GM12878 (cell line): Measurements from ENCODE around the gene ACKR2. TPM values are rescaled to one million over a fixed set of nuclear protein-coding genes. Genes with fewer than 3 reads are reported as not detected.

ENCODE experiments used
- ATAC-seq: fragments of 200-7000 bp; cut with Tn5 transposase; 3 replicates; pipeline ENCODE4 v1.9.1; 2020; ENCODE audit warnings: mild to moderate bottlenecking, moderate library complexity
- BruUV-seq: library from RNA; stranded (reverse); fragments of 400-500 nt; replicated peaks from 2 replicates; lab custom pipeline; 2021; lab: Mats Ljungman, UMichigan
- CTCF ChIA-PET: fragments of 300-600 bp; sonication (Branson Sonifier 250); formaldehyde crosslinking; extraction: SDS; loops from one replicate; lab custom pipeline; 2021; ENCODE audit warnings: inconsistent platforms; lab: Yijun Ruan, JAX
- POLR2A ChIA-PET: fragments of 350-600 bp; formaldehyde crosslinking; extraction: SDS; loops from one replicate; lab custom pipeline; 2021; ENCODE audit warnings: inconsistent platforms; lab: Charles Lee
- RAD21 ChIA-PET: fragments of 300-600 bp; sonication (Branson Sonifier 250); formaldehyde crosslinking; loops from one replicate; lab custom pipeline; 2023; ENCODE audit warnings: antibody characterized with exemption; ENCODE audit not compliant: unreplicated experiment; lab: Charles Lee
- SMC1A ChIA-PET: fragments of 300-600 bp; sonication (Branson Sonifier 250); formaldehyde crosslinking; loops from one replicate; lab custom pipeline; 2023; ENCODE audit not compliant: unreplicated experiment, uncharacterized antibody; lab: Charles Lee
- DNase-seq: peaks from one replicate; pipeline ENCODE4 v3.0.0-alpha.2; 2011; ENCODE audit warnings: low read depth, low spot score
- FAIRE-seq: peaks from 3 replicates; lab custom pipeline; 2011; peaks lifted over from hg19 to GRCh38; lab: Jason Lieb, UNC
- H2AFZ ChIP-seq: 2 replicates; pipeline ENCODE4 v1.6.0; 2011; ENCODE audit warnings: low read depth, low read length, control low read depth; ENCODE audit not compliant: control insufficient read depth
- H3K27ac ChIP-seq: 2 replicates; pipeline ENCODE4 v1.5.1; 2011; ENCODE audit warnings: control low read depth; ENCODE audit not compliant: control insufficient read depth, insufficient read depth
- H3K27me3 ChIP-seq, 2 experiments: replicated peaks in 1 of 2; 2 replicates each; pipeline versions ENCODE4 v1.6.0 to v1.6.1; 2011; ENCODE audit warnings: low read length in 1 of 2; ENCODE audit not compliant: control insufficient read depth in 2 of 2, insufficient read depth in 2 of 2
- H3K36me3 ChIP-seq, 2 experiments: 2 replicates each; pipeline ENCODE4 v1.5.1; 2011; ENCODE audit warnings: low read length in 1 of 2; ENCODE audit not compliant: control insufficient read depth in 2 of 2, insufficient read depth in 2 of 2
- H3K4me1 ChIP-seq: 2 replicates; pipeline ENCODE4 v1.6.1; 2011; ENCODE audit warnings: mild to moderate bottlenecking, low read length, moderate library complexity, mixed read lengths; ENCODE audit not compliant: control insufficient read depth, insufficient read depth
- H3K4me2 ChIP-seq: 2 replicates; pipeline ENCODE4 v1.6.0; 2011; ENCODE audit warnings: control low read depth; ENCODE audit not compliant: control insufficient read depth, insufficient read depth
- H3K4me3 ChIP-seq: fragments of 200-600 bp; sonication (generic); 2 replicates; pipeline ENCODE4 v1.5.1; 2016
- H3K79me2 ChIP-seq: 2 replicates; pipeline ENCODE4 v1.6.0; 2011; ENCODE audit warnings: low read length; ENCODE audit not compliant: control insufficient read depth, insufficient read depth
- H3K9ac ChIP-seq: 2 replicates; pipeline ENCODE4 v1.8.0; 2011; ENCODE audit warnings: low read length, control low read depth, mixed read lengths; ENCODE audit not compliant: control insufficient read depth, insufficient read depth
- H3K9me3 ChIP-seq: replicated peaks from 3 replicates; pipeline ENCODE4 v1.5.1; 2011; ENCODE audit warnings: mild to moderate bottlenecking, low read length; ENCODE audit not compliant: control insufficient read depth, insufficient read depth
- H4K20me1 ChIP-seq: 2 replicates; pipeline ENCODE4 v1.6.0; 2011; ENCODE audit not compliant: control insufficient read depth, insufficient read depth
- ATF2 ChIP-seq: IDR thresholded peaks from 2 replicates; pipeline ENCODE4 v1.6.1; 2012; ENCODE audit warnings: low read length, inconsistent platforms
- BCL11A ChIP-seq: IDR thresholded peaks from 2 replicates; pipeline ENCODE4 v1.6.1; 2011; ENCODE audit warnings: low read depth, low read length
- EP300 ChIP-seq, 2 experiments: fragments of 150-350 bp in 1 of 2; IDR thresholded peaks; 2 replicates each; pipeline ENCODE4 v1.6.1; 2011 to 2012; ENCODE audit warnings: low read depth in 2 of 2, low read length in 2 of 2, borderline replicate concordance in 1 of 2, improper control_type of control experiment in 1 of 2, inconsistent platforms in 1 of 2; ENCODE audit not compliant: control insufficient read depth in 1 of 2
- MYB ChIP-seq: fragments of 150-350 bp; IDR thresholded peaks from 2 replicates; pipeline ENCODE4 v1.6.1; 2014; ENCODE audit warnings: mild to moderate bottlenecking, low read depth, low read length, borderline replicate concordance
- NFYB ChIP-seq: IDR thresholded peaks from 2 replicates; pipeline ENCODE4 v1.6.1; 2011; ENCODE audit warnings: low read depth, mild to moderate bottlenecking, low read length, improper control_type of control experiment, moderate library complexity; ENCODE audit not compliant: insufficient read depth
- RBBP5 ChIP-seq: fragments of 200-600 bp; sonication (generic); conservative IDR thresholded peaks from 2 replicates; pipeline ENCODE4 v1.6.1; 2016
- TCF12 ChIP-seq: IDR thresholded peaks from 2 replicates; pipeline ENCODE4 v1.6.1; 2011; ENCODE audit warnings: low read depth, mild to moderate bottlenecking, low read length
- ZBTB11 ChIP-seq: fragments of 450-650 bp; formaldehyde crosslinking; IDR thresholded peaks from 2 replicates; pipeline ENCODE4 v1.5.0; 2022; ENCODE audit warnings: mild to moderate bottlenecking, missing genetic modification characterization
- WGBS: methylation state at CpG from one replicate; pipeline ENCODE4 v1.1.6; 2016; ENCODE audit warnings: low lambda C conversion rate; ENCODE audit not compliant: insufficient replicate concordance, insufficient coverage; ENCODE audit errors: missing lambda C conversion rate; 5-methylcytosine and 5-hydroxymethylcytosine counted together
- in situ Hi-C: fragments of 300-500 bp; cut with MboI; formaldehyde crosslinking; loops from 9 replicates; pipeline ENCODE4 v1.14.3; 2018; ENCODE audit warnings: mixed read lengths
- intact Hi-C: fragments of 100-400 bp; cut with micrococcal nuclease; formaldehyde crosslinking; loops from one replicate; pipeline ENCODE4 v1.14.2; 2022; ENCODE audit not compliant: unreplicated experiment
- polyA plus RNA-seq, 11 experiments: library from polyadenylated mRNA; depleted of rRNA in 4 of 11; unstranded in 6 of 11; stranded (reverse) in 5 of 11; fragments of >200 nt; fragmentation: Nextera tagmentation in 4 of 11; fragmentation: Illumina TruSeq in 1 of 11; extraction: Ambion mirVana in 4 of 11; extraction: Trizol in 1 of 11; gene quantifications; 1 replicate in 1 of 11; 2 replicates in 10 of 11; pipeline versions ENCODE4 v1.2.1 to v1.2.3, GENCODE V29; 2011 to 2016; ENCODE audit warnings: inconsistent platforms in 2 of 11, missing spikeins in 2 of 11, low read depth in 1 of 11
- total RNA-seq, 4 experiments: library from RNA; depleted of rRNA in 3 of 4; stranded (reverse); fragments of >200 nt in 3 of 4; fragmentation: Illumina TruSeq in 1 of 4; extraction: Trizol in 1 of 4; gene quantifications; 2 replicates each; pipeline versions ENCODE4 v1.2.1 to v1.2.3, GENCODE V29; 2013 to 2021

The ACKR2 gene
- total and polyA plus RNA-seq, 10 of the 15 experiments (the other 5 are each of a cell fraction or from before 2014, with no cell fraction given), result 0.05 to 0.91 (median 0.23) TPM; not detected in 2

- H3K9me3 ChIP-seq, result no peaks in the 10 kb centered on the region
- in situ Hi-C loops, result no loop called here
- ChIA-PET CTCF (interaction anchor here (0.9 kb wide), 1 partner anchor 8 kb away, joined by 5 read pairs; no protein-coding TSS in a partner anchor), POLR2A (no interaction called here), SMC1A (interaction anchor here (1.0 kb wide), 1 partner anchor 604 kb away, joined by 3 read pairs; no protein-coding TSS in a partner anchor), RAD21 (no interaction called here)
- no peak for TF ChIP-seq NFYB
- no peak overlapping the region for H3K4me3 ChIP-seq
- BruUV-seq, result no TSS peak
- H3K4me1 ChIP-seq, result no peaks in the 10 kb centered on the region
- H3K36me3 ChIP-seq, result no peaks in the 10 kb centered on the region
- no peak overlapping the region for H2AFZ ChIP-seq
- H3K27me3 ChIP-seq, result no peaks in the 10 kb centered on the region
- H3K4me2 ChIP-seq, result no peak overlapping the region
- DNase-seq, result no peak
- no peak overlapping the region for H3K9ac ChIP-seq
- FAIRE-seq, result no peak
- H3K79me2 ChIP-seq, result no peaks in the 10 kb centered on the region
- no peaks in the 10 kb centered on the region for H4K20me1 ChIP-seq
- intact Hi-C loops, result no loop called here
- no peak overlapping the region for H3K27ac ChIP-seq
- no peak; the same call in 2 of the 3 replicates for ATAC-seq
Measured at GRCh38 chr3:42898896-42899675, 89.8 kb downstream of the ACKR2 start.

GRCh38 chr3:42900226-42901072 is 91.2 kb downstream of the ACKR2 start:
- RAD21 ChIA-PET, result no interaction called here
- no peaks in the 10 kb centered on the region for H3K79me2 ChIP-seq
- no peak overlapping the region for H2AFZ ChIP-seq
- FAIRE-seq (no peak), ATAC-seq (no peak), DNase-seq (no peak)
- H3K4me3 ChIP-seq, result no peak overlapping the region
- in situ Hi-C loops, result no loop called here
- CTCF ChIA-PET, result interaction anchor here (0.6 kb wide), 1 partner anchor 32 kb away, joined by 3 read pairs; no protein-coding TSS in a partner anchor
- H3K36me3 ChIP-seq, result no peaks in the 10 kb centered on the region
- H3K9ac ChIP-seq, result no peak overlapping the region
- no peaks in the 10 kb centered on the region for H3K4me1 ChIP-seq
- no peaks in the 10 kb centered on the region for H4K20me1 ChIP-seq
- H3K9me3 ChIP-seq, result no peaks in the 10 kb centered on the region; the same call in 2 of the 3 replicates
- H3K27me3 ChIP-seq, result peaks cover 0 to 2% of the 10 kb centered on the region in 2 experiments; a peak in 3 of 4 replicates
- intact Hi-C loops, result no loop called here
- BruUV-seq, result no TSS peak
- no peak overlapping the region for H3K4me2 ChIP-seq
- no peak overlapping the region for H3K27ac ChIP-seq
- WGBS, result 26% methylated on average over 8 of the region's 8 CpGs
- SMC1A ChIA-PET, result interaction anchor here (0.7 to 1.2 kb wide), 2 partner anchors 10 to 213 kb away, joined by 3 read pairs; no protein-coding TSS in a partner anchor
- POLR2A ChIA-PET, result no interaction called here
- TF ChIP-seq ATF2 (no peak), ZBTB11 (no peak), EP300 (IDR thresholded peaks at IDR 0.05; ENCODE audit: borderline replicate concordance in 1 of 2, control insufficient read depth in 1 of 2, low read depth in 2 of 2, low read length in 2 of 2) (no peak), TCF12 (no peak), MYB (no peak), RBBP5 (no peak), BCL11A (no peak)
